ENCODE results near the gene SYT8. TPM values are rescaled to one million over a fixed set of nuclear protein-coding genes. Genes with fewer than 3 reads are reported as not detected.

Gene SYT8
- total and polyA plus RNA-seq, 10 donors: 0.83 TPM; not detected in 9

- DNase-seq: no peak
- Histone ChIP-seq H3K27me3 (replicated peaks in 1 of 7) (peaks cover 0 to 58% (median 3%) of the 10 kb centered on the region in 7 donors), H3K36me3 (no peaks in the 10 kb centered on the region), H3K4me1 (peaks cover 4 to 58% (median 23%) of the 10 kb centered on the region in 6 donors), H3K4me3 (no peak overlapping the region), H3K27ac (no peak overlapping the region), H3K9me3 (no peaks in the 10 kb centered on the region)
- TF ChIP-seq POLR2AphosphoS5 (IDR thresholded peaks at IDR 0.05) (no peak), POLR2A (IDR thresholded peaks at IDR 0.05) (no peak), CTCF (IDR thresholded peaks at IDR 0.05 in 8 of 11, conservative IDR thresholded peaks at IDR 0.05 in 3 of 11) (no peak)
- intact Hi-C loops (cut with DNase I; ENCODE audit: low total_unique reads): loop anchor here (5.0 kb wide), 1 partner anchor 178 kb away; no protein-coding TSS in a partner anchor
- WGBS, 5 donors: 42 to 60% (median 52%) methylated on average over 6 of the region's 6 CpGs
Observed at GRCh38 chr11:1830004-1830321, 4.8 kb upstream of the SYT8 start.

GRCh38 chr11:1830322-1831223 is 4.2 kb upstream of the SYT8 start:
- H3K4me3 ChIP-seq: no peak overlapping the region
- WGBS, 5 donors: 55 to 72% (median 64%) methylated on average over 18 to 33 of the region's 33 CpGs
- intact Hi-C loops (cut with DNase I; ENCODE audit: low total_unique reads): loop anchor here (5.0 kb wide), 1 partner anchor 178 kb away; no protein-coding TSS in a partner anchor
- DNase-seq: peak; percentile 65
- TF ChIP-seq POLR2AphosphoS5 (IDR thresholded peaks at IDR 0.05) (no peak), CTCF (IDR thresholded peaks at IDR 0.05 in 8 of 11, conservative IDR thresholded peaks at IDR 0.05 in 3 of 11) (no peak), POLR2A (IDR thresholded peaks at IDR 0.05) (no peak)
- H3K9me3 ChIP-seq: no peaks in the 10 kb centered on the region
- H3K27ac ChIP-seq: no peak overlapping the region
- peaks cover 4 to 51% (median 20%) of the 10 kb centered on the region in 6 donors for H3K4me1 ChIP-seq
- peaks cover 0 to 53% (median 0%) of the 10 kb centered on the region in 7 donors for H3K27me3 ChIP-seq (replicated peaks in 1 of 7)
- no peaks in the 10 kb centered on the region for H3K36me3 ChIP-seq

DNA sequence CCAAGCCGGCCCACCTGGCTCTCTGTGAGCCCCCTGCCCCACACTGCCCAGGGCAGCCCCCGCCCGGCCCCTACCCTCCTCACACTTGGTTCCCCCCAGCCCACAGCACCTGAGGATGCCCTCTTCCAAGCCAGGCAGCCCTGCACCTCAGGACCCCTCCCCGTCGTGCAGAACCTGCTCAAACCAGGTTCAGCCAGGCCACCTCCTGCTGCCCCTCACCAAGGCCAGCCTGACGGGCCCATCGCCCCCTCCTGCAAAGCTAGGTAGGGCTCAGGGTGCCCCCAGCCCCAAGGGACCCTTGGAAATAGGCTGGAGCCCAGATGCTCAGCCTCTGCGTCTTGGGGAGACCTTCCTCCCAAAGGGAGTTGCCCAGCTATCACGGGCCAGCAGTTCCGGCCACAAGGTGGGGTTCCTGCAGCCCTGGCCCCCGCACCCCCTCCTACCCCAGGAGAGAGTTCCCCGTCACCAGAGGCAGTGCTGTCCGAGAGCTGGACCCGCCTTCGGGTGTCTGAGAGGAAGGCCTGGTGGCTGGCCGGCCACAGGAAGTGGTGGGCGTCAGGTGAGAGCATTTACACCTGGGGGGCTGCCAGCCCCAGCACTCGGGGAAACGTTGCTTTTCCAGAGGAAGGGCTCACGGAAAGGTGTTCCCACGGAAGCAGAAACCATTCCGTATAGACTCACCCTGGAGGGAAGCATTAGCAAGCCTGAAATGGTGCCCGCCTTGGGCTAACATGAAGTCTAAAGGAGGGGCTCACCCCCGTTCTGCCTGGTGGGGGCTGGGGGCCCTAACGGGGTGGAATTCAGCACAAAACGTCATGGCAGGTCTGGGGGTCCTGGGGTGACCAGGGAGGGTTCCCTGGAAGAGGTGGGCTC is 3.2 kb upstream of the SYT8 start:
- H3K4me1 ChIP-seq: peaks cover 4 to 41% (median 17%) of the 10 kb centered on the region in 6 donors
- intact Hi-C loops (cut with DNase I; ENCODE audit: low total_unique reads): loop anchor here (2.0 to 5.0 kb wide), 2 partner anchors 137 to 179 kb away; no protein-coding TSS in a partner anchor

More for the DNA sequence above, 3.2 kb upstream of the SYT8 start:
- Histone ChIP-seq H3K27me3 (replicated peaks in 1 of 7) (peaks cover 0 to 53% (median 0%) of the 10 kb centered on the region in 7 donors), H3K9me3 (no peaks in the 10 kb centered on the region), H3K27ac (peak overlapping the region in 1 of 8 donors; percentile 50), H3K36me3 (no peaks in the 10 kb centered on the region), H3K4me3 (no peak overlapping the region)
- 55 to 76% (median 64%) methylated on average over 16 to 26 of the region's 26 CpGs for WGBS, 5 donors
- TF ChIP-seq POLR2AphosphoS5 (IDR thresholded peaks at IDR 0.05) (no peak), POLR2A (IDR thresholded peaks at IDR 0.05) (no peak), CTCF (IDR thresholded peaks at IDR 0.05 in 8 of 11, conservative IDR thresholded peaks at IDR 0.05 in 3 of 11) (no peak)
- DNase-seq: peak; percentile 72
